NCI-H128 (cell line): ENCODE results near the gene PTPN13.

Experiments used
- DNase-seq: peaks from one replicate; lab custom pipeline; 2025; ENCODE audit not compliant: unreplicated experiment; lab: John Stamatoyannopoulos, UW

The PTPN13 gene

DNA sequence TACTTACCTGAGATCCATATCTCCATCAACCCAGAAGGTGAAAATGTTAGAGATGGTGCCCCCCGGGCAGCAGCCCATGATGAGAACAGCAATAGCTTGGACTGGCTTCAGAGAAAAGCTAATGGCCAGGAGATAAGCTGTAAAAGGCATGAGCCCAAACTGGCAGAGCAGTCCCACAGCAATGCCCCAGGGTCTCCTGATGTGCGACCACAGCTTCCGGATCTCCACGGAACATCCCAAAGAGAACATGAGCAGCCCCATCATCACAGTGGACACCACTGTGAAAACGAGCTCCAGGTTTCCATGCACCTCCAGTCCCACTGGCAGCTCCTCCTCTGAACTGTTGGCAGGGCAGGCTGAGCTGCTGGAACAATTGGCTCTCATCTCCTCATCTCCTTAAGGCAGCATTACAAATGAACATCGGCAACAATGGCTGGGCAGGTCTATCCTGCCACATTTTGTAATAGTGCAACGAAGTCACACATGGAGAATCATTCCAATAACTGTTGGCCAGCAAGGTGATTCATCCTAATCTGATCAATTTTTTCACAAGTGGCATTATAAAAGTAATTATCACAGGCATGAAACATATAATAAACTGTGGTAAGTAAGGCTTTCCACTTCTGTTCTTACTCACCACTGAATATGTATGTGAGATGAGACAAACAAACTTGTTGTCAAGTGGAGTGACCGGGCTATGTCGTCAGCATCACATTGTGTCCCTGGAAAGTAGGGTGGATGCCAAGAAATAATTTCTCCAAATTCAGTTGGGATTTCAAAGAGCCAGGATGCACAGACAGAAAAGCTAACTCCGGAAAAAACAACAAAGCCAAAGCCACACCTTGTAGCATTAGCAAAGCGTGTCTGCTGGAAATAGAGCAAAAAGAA, 254.9 kb downstream of the PTPN13 start, which contains the start of gene SLC10A6:
TSS of gene SLC10A6 (minus strand) at position 653 of the 888 bp plus-strand sequence. CDS start at position 384, 269 bp downstream.
- DNase-seq, result no peak

DNA sequence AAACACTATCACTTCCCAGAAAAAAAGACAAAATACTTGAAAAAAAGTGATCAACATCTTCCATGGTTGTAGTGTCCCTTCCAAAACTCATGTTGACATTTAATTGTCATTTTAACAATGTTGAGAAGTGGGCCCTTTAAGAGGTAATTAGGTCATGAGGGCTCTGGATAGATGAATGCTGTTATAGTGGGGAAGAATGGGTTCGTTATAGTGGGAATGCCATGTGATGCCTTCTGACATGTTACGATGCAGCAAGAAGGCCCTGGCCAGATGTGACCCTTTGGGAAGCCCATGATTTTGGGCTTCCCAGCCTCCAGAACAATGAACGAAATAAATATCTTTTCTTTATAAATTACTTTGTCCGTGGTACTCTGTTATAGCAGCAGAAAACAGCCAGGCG, 259.1 kb downstream of the PTPN13 start:
- no peak for DNase-seq

DNA sequence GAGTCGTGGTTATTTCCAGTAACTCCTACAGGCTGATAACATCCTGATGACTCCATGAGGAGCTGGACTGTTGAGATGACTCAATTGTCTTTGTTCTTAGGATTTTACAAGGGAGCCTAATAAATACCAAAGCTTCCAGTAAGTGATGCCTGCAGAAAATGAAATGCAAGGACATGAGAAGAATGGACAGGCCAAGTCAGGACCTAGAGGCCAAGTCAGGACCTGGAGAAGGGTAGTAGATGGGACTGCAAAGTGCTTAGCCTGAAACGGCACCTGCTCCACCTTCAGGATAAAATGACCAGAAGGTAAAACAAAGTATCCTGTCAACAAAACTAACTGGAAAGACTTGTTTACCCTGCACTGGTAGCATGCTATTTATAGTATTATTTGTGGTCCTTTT, 261.5 kb downstream of the PTPN13 start:
- DNase-seq, result no peak

DNA sequence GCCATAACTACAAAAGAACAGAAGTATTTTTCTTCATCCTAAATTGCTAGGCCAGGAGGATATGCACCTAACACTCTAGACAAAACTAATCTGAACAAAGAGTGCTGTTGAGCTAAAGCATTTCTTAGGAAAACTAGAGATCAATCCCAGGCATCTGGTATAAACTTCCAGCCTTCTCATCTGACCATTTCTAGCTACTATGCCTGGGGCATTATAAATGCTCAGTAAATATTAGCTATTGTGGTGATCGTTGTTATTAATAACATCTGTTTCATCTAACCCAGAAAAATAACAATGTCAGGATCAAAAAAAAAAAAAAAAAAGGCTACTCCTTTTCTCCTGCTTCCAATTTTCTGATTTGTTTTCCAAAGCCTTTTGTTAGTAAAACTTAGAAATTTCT, 262.8 kb downstream of the PTPN13 start:
- no peak for DNase-seq

DNA sequence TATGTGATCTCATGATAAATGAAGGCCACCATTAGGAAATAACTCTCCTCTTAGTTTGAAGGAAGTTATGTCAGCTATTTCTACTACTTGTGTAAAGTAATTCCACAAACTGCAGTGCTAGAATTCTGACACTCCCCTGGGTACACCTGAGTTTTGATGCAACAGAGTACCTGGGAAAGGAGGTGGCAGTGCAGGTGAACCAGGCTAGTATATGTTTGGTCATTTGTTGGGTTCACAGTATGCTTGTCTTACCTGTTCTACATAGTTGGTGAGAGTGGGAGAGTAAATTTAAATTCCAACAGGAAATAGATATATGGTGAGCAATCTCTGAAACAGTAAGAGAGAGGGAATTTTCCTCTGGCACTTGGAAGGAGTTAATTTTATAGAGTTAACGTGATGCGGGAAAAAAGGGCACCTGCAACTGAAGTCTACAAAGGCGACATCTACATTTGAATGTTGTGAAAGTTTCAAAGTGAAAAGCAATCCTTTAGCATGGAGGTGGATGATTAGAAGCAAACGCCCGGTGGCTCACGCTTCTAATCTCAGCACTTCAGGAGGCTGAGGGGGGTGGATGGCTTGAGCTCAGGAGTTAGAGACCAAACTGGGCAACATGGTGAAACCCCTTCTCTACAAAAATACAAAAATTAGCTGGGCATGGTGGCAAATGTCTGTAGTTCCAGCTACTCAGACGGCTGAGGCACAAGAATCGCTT, 263.4 kb downstream of the PTPN13 start:
- DNase-seq, result no peak
